ENCODE data around the gene SMARCA4. TPM values are rescaled to one million over a fixed set of nuclear protein-coding genes. Genes with fewer than 3 reads are reported as not detected.

SMARCA4 gene
- total RNA-seq, 4 donors from 2014 or later = 78.4 to 115 (median 81.7) TPM

DNA sequence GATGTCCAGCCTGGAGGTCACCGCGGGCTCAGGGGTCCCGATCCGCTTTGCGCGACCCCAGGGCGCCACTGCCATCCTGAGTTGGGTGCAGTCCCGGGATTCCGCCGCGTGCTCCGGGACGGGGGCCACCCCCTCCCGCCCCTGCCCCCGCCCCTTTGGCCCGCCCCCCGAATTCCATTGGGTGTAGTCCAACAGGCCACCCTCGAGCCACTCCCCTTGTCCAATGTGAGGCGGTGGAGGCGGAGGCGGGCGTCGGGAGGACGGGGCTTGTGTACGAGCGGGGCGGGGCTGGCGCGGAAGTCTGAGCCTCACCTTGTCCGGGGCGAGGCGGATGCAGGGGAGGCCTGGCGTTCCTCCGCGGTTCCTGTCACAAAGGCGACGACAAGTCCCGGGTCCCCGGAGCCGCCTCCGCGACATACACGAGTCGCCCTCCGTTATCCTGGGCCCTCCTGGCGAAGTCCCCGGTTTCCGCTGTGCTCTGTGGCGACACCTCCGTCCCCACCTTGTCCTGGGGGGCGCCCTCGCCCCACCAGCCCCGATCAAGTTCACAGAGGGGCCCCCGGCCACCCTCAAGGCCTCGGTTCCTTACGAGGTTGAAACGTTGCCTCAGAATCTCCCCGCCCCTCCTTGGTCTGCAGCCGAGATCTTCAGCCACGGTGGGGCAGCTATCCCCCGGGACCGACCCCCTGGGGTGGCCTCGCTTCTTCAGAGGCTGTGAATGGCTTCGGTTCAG lies 129.6 kb downstream of the SMARCA4 start:
- intact Hi-C loops (cut with DNase I; ENCODE audit: low total_unique reads) = no loop called here
- DNase-seq (ENCODE audit: low spot score in 2 of 2) = peak; percentile 98 to 100
- TF ChIP-seq, protein P1, sequence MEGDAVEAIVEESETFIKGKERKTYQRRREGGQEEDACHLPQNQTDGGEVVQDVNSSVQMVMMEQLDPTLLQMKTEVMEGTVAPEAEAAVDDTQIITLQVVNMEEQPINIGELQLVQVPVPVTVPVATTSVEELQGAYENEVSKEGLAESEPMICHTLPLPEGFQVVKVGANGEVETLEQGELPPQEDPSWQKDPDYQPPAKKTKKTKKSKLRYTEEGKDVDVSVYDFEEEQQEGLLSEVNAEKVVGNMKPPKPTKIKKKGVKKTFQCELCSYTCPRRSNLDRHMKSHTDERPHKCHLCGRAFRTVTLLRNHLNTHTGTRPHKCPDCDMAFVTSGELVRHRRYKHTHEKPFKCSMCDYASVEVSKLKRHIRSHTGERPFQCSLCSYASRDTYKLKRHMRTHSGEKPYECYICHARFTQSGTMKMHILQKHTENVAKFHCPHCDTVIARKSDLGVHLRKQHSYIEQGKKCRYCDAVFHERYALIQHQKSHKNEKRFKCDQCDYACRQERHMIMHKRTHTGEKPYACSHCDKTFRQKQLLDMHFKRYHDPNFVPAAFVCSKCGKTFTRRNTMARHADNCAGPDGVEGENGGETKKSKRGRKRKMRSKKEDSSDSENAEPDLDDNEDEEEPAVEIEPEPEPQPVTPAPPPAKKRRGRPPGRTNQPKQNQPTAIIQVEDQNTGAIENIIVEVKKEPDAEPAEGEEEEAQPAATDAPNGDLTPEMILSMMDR (IDR thresholded peaks at IDR 0.05) = no peak
- TF ChIP-seq POLR2A (IDR thresholded peaks at IDR 0.05) = peak in 1 of 2 donors; percentile 52
- WGBS, 2 donors = 0 to 1% methylated on average over 16 to 63 of the region's 64 CpGs
- peak overlapping the region; percentile 38 for H3K4me3 ChIP-seq (ENCODE audit: low read depth, poor library complexity, severe bottlenecking)

DNA sequence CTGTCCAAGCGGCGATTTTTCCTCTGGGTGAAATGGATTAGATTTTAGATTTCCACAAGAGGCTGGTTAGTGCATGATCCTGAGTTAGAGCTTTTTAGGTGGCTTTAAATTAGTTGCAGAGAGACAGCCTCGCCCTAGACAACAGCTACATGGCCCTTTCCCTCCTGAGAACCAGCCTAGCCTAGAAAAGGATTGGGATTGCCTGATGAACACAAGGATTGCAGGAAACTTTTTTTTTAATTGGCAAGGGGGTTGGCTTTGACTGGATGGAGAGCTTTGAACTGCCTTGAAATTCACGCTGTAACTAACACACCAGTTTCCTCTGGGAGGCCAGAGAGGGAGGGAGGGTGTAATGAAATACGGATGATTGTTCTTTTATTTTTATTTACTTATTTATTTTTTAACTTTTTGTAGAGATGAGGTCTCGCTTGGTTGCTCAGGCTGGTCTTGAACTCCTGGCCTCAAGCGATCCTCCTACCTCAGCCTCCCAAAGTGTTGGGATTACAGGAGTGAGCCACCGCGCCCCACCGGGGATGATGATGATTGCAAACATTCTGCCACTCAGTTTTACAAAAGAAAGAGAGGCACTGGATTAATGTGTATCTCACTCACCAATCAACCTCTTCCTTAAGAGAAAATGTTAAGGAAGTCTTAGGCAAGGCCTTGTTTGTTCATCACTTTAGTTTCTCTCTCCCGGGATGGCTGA lies 130.3 kb downstream of the SMARCA4 start:
- peak overlapping the region; percentile 35 for H3K4me3 ChIP-seq (ENCODE audit: low read depth, poor library complexity, severe bottlenecking)
- intact Hi-C loops (cut with DNase I; ENCODE audit: low total_unique reads) = no loop called here

DNA sequence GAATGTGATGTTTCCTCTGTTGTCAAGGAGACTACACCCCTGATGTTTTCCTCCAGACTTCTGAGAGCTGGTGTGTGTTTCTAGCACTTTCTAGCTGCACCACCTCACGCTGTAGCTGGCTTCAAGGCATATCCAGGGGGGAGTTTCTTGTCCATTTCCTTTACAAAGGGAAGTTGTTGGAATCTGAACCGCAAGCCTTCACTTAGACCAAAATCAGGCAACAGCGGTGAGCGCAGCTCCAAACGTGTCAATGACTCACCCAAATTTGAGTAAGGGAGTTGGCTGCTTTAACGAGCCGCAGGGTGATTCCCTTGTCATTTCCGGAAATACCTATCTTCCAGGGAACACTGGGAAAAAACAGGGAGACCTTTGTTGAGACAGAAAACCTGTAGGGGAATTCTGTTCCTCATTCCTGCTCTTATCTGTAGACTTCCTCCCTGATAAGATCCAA lies 130.9 kb downstream of the SMARCA4 start:
- no peak for TF ChIP-seq POLR2A (IDR thresholded peaks at IDR 0.05)
- TF ChIP-seq, protein P1 (IDR thresholded peaks at IDR 0.05) = no peak
- no peak overlapping the region for H3K4me3 ChIP-seq (ENCODE audit: low read depth, poor library complexity, severe bottlenecking)
- DNase-seq (ENCODE audit: low spot score in 2 of 2) = peak; percentile 81 to 94
- 1 to 2% methylated on average over 8 of the region's 8 CpGs for WGBS, 2 donors
- intact Hi-C loops (cut with DNase I; ENCODE audit: low total_unique reads) = no loop called here

More for the DNA sequence above, 130.3 kb downstream of the SMARCA4 start:
- WGBS, 2 donors = 17 to 24% methylated on average over 11 of the region's 11 CpGs
- TF ChIP-seq POLR2A (IDR thresholded peaks at IDR 0.05) = no peak
- TF ChIP-seq, protein P1 (IDR thresholded peaks at IDR 0.05) = no peak
- no peak for DNase-seq (ENCODE audit: low spot score in 2 of 2)

DNA sequence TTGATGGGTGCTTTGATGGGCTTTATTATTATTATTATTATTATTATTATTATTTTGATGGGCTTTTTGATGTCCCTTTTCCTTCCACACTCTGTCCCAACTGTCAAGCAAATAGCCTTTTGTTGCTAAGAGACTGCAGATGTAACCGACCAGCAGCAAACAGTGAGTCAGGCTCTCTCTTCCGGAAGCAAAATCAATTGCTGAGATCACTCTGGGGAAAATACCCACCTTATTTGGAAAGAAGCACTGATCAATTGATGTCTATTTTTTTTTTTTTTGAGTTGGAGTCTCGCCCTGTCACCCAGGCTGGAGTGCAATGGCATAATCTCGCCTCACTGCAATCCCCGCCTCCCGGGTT lies 131.3 kb downstream of the SMARCA4 start:
- no peak overlapping the region for H3K4me3 ChIP-seq (ENCODE audit: low read depth, poor library complexity, severe bottlenecking)
- DNase-seq (ENCODE audit: low spot score in 2 of 2) = no peak
- TF ChIP-seq POLR2A (IDR thresholded peaks at IDR 0.05) = no peak
- TF ChIP-seq, protein P1 (IDR thresholded peaks at IDR 0.05) = no peak
- 22 to 25% methylated on average over 6 of the region's 6 CpGs for WGBS, 2 donors
- intact Hi-C loops (cut with DNase I; ENCODE audit: low total_unique reads) = no loop called here

DNA sequence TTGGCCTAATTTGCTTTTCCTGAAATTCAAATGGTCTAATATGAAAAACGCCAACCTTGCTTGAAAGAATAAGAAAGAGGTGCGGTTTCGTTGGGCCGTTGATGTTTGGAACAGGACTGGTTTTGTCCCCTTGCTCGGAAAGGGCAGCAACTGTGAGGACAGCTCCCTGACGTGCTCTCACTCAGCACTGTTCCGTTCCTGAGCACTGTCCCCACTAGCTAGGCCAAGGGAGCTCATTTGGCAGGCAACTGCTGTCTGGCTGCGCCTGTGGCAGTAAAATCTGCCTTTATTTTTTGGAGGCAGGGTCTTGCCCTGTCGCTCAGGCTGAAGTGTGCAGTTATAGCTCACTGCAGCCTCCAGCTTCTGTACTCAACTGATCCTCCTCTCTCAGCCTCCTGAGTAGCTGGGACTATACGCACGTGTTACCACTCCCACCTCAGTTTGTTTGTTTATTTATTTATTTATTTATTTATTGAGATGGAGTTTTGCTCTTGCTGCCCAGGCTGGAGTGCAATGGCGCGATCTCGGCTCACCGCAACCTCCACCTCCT lies 132.9 kb downstream of the SMARCA4 start:
- no peak for TF ChIP-seq POLR2A (IDR thresholded peaks at IDR 0.05)
- TF ChIP-seq, protein P1 (IDR thresholded peaks at IDR 0.05) = no peak
- intact Hi-C loops (cut with DNase I; ENCODE audit: low total_unique reads) = no loop called here
- DNase-seq (ENCODE audit: low spot score in 2 of 2) = no peak
- 90 to 93% methylated on average over 15 of the region's 15 CpGs for WGBS, 2 donors
- H3K4me3 ChIP-seq (ENCODE audit: low read depth, poor library complexity, severe bottlenecking) = no peak overlapping the region

Data from lower leg skin (tissue), 4 donors.